HG03108 (cell line): ENCODE results near the gene AGAP1.

ENCODE experiments used
- ATAC-seq: cut with Tn5 transposase; IDR thresholded peaks from one replicate; pipeline ENCODE4 v1.9.1; 2021; ENCODE audit warnings: moderate library complexity; ENCODE audit not compliant: unreplicated experiment

Gene AGAP1

GRCh38 chr2:235703711-235704295 lies 210.0 kb downstream of the AGAP1 start:
- ATAC-seq: no peak

DNA sequence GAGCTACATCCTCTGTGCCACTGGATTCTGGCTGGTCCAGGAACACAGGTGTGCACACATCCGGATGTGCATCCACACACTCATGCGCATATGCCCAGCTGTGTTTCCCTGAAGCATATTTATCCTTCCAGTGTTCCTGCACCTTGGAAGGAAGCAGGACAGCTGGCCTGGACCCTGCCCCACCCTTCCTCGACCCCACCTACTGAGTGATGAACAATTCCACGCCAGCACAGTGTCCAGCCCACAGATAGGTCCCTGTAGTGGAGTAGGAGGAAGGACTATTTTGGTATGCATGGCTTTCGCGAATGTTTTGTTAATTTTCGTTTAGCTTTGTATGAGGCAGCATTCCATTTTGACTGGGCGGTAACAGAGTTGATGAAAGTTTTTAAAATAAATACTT lies 211.5 kb downstream of the AGAP1 start:
- ATAC-seq: no peak

- ATAC-seq: no peak
These were observed 212.7 kb downstream of the AGAP1 start for GRCh38 chr2:235706506-235706905.

- no peak for ATAC-seq
These were observed 213.7 kb downstream of the AGAP1 start for GRCh38 chr2:235707411-235708096.

DNA sequence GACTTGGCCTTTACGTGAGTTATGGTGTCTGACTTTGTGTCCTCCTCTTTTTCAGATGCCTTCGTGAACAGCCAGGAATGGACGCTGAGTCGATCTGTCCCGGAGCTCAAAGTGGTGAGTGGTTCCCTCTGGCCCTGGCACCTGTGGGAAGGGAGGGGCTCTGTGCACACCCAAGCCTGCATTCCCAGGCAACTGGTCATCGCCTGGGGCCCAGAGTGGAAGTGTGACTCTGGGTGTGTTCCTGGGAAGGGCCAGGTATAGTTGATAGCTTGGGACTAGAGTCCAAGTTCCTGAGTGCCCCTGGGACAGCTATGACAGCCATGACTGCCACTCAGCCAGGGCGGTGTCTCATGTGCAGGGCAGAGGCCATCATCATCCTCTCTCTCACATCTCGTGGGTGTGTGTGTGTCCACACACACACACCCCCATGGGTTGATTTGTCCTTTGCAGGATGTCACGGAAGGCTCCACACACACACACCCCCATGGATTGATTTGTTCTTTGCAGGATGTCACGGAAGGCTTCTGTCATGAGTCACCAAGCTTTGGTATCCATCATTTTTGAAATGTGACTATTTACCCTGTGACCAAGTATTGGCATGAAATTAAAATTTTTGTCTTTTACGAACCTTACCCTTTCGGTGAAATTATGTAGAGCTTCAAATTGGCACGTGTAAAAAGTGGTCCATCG lies 215.4 kb downstream of the AGAP1 start:
- no peak for ATAC-seq

DNA sequence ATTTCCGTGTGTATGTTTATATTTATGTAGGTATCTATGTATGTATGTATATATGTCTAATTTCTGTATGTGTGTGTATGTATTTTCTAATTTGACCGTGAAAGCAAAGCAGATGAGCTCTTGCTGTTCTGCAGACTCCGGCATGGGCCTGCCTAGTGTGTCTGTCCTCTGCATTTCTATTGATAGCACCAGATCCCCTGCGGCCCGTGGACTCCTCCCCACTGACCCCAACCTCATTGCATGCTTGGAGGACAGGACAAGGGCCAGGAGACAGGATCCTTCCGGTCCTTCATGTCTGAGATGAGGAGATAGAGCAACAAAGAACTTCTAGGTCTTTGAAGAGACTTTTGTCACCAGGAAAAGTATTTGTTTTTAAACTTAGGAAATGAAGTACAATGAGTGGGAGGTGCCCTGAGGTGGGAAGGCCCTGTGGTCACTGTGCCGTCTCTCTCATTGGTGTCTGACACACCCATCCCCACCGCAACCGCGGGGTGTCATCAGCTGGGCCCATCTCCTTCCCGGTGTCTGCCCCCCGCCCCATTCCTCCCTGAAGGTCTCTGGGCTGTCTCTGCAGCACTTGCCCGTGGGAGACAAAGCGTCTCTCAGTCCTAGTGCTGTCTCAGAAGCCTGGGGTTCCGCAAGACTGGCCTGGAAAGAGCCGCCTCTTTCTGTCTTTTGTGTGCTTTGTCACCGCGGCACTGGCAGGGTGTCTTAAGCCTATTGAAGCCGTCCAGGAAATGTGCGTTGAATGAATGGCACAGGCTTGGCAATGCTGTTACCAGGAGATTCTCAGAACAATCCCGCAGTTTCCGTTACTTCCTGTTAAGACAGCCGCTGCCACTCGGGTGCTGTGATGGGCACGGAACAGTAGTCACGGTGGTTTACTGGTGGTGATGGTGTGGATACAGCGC lies 216.4 kb downstream of the AGAP1 start:
- ATAC-seq: no peak

- no peak for ATAC-seq
These were observed 217.1 kb downstream of the AGAP1 start for GRCh38 chr2:235710933-235711332.

DNA sequence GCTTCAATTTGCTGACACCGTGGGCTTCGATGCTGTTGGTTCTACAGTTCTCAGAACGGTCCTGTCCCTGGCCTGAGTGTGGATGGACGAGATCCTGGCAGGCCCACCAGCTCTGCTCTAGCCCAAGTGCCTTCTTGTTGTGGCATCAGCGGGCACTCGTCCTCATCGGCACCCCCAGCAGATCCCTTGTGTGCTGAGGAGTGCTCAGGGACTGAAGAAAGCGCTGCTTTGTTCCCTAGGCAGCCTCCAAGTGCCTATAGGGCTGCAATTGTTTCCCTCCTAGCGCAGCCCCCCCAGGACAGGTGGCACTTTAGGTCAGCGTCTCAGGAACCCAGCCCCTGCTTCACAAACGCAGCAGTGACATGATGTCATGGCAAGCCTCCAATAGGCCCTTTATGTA lies 217.7 kb downstream of the AGAP1 start:
- ATAC-seq: no peak

DNA sequence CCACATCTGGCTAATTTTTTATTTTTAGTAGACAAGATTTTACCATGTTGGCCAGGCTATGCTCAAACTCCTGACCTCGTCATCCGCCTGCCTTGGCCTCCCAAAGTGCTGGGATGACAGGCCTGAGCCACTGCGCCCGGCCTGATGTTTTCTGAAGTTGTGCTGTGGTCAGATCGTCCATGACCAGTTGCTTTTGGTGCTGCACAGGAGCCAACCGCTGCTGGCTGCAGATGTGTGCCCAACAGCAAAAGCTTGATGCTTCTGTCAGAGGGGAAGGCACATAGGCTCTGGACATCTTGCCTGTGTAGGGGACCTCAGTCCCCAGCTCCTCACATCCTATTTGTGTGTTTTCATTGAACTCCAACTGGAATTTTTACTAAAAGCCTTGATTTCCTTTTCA lies 218.3 kb downstream of the AGAP1 start:
- ATAC-seq: no peak

DNA sequence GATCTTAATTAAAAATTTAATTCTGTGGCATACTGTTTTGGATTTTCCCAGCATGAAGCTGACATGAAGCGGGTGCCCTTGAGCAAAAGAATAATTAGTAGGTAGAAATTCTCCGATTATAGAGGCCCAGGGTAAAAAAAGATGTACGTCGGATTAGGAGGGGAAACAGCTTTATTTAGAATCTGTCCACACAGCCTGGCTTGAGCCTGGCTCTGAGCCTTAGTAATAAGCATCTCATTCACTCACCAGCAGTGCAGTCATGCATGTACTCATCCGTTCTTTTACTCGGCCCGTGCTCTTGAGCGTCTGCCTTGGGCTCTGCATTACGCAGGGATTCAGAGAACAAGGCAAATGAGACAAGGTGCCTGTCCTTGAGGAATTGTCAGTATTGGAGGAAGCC lies 219.3 kb downstream of the AGAP1 start:
- no peak for ATAC-seq

GRCh38 chr2:235715601-235716000 lies 221.8 kb downstream of the AGAP1 start:
- no peak for ATAC-seq

DNA sequence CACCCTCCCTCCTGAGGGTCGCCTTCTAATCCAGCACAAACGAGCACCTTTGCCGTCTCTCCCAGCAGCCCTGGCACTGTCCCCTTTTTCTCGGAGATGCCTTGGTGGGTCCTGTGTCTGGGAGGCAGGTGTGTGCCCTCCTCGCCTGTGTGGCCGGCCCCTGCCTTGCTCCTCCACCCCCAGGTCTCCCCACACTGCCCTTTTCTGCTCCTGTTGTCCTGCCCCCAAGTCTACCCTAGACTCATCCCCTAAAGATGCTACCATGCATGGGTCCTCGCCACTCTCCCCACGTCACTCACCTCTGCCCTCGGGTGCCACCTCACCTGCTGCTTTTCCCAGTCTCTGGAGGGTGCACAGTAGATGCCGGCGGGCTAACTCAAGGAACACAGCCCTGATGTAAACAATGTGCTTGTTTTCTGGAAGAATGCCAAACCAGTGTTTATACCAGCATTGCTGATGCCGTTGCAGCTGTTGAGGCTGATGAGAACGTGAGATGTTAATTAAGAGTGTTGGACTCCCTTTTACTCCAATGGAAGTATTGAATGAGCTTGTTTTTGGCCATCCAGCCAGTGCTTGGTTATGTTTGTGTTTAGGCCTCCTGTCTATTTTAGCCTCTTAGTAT lies 223.1 kb downstream of the AGAP1 start:
- ATAC-seq: no peak

- no peak for ATAC-seq
These were observed 225.5 kb downstream of the AGAP1 start for GRCh38 chr2:235719146-235719942.

GRCh38 chr2:235721625-235722024 lies 227.8 kb downstream of the AGAP1 start:
- ATAC-seq: no peak

DNA sequence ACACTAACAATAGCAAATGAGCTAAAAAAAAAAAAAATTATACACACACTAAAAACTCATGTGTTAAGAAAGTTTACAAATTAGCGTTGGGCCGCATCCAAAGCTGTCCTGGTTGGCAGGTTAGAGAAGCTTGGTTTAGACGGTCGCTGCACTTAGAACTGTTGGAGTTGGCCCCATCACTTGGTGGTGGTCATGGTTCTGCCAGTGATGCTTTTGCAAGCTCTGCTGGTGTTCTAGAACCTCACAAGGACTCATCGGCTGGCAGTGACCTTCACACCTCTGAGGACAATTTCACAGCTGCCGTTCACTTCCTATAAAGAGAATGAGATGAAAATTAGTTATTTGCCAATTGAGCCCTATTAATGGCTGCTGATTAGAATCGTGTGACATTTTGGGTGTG lies 229.0 kb downstream of the AGAP1 start:
- no peak for ATAC-seq

DNA sequence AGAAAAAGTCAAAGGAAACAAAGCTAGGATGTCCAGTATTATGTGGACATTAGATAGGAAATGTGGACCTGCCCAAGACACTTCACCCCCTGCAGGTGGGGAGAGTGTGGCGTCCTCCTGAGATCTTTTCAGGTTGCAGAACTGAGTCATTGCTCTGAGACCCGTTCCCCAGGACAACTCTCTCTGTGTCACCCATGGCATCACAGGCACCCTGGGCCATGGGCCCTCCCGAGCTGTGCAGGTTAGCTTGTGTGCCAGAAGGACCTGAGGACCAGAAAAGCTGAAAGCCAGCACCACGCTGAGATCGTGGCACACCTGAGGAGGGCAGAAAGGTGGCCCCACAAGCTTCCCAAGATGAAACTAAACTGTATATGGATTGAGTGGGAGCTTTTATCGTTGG lies 229.5 kb downstream of the AGAP1 start:
- no peak for ATAC-seq

GRCh38 chr2:235723811-235724465 lies 230.1 kb downstream of the AGAP1 start:
- ATAC-seq: no peak

- no peak for ATAC-seq
These were observed 231.2 kb downstream of the AGAP1 start for GRCh38 chr2:235725016-235725489.

DNA sequence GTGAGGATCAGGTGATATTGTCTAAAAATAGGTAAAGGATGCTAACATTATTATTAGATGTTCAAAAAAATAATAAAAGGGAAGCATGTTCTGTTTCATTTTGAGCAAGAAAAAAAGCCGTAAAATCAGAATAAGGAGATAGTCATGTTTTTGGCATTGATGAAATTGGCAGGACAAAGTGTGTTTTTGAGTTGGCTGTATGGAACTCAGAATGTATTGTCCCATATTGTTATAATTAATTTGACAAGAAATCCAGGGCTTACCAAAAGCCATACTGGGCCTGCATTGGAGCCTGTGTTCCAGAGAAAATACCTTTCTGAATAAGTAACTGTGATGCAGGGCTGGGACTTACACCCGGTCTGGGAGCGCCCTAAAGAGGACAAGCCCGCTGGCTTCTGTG lies 232.0 kb downstream of the AGAP1 start:
- no peak for ATAC-seq
